ENCODE results near the gene DLL3. TPM values are rescaled to one million over a fixed set of nuclear protein-coding genes. Genes with fewer than 3 reads are reported as not detected.
A peak's percentile ranks its signal among the peaks of the same experiment; 100 is the strongest.

The DLL3 gene
- total and polyA plus RNA-seq, 9 of the 15 experiments (the other 6 are each of a cell fraction or from before 2014, with no cell fraction given): 0.80 to 6.3 (median 1.2) TPM

GRCh38 chr19:39539518-39540332 is 41.0 kb downstream of the DLL3 start, which contains the start of gene EID2 (continued):
- TF ChIP-seq FOXJ3 (CRISPR knock-in tag; IDR thresholded peaks at IDR 0.05) (no peak), ZNF830 (CRISPR knock-in tag; IDR thresholded peaks at IDR 0.05) (no peak), CBX3 (IDR thresholded peaks at IDR 0.05; ENCODE audit: borderline replicate concordance in 1 of 2, low read length in 2 of 2) (peak in 1 of 2 experiments; percentile 26; a peak in 1 of 3 replicates), ERF (CRISPR knock-in tag; IDR thresholded peaks at IDR 0.05) (peak; percentile 88; the same call in 1 of the 2 replicates), ZNF318 (IDR thresholded peaks at IDR 0.05; ENCODE audit: borderline replicate concordance in 1 of 2, low read depth in 1 of 2) (no peak), GATAD2A (IDR thresholded peaks at IDR 0.05) (no peak), PRDM10 (IDR thresholded peaks at IDR 0.05; ENCODE audit: partially characterized antibody) (no peak), KDM2B (CRISPR knock-in tag; IDR thresholded peaks at IDR 0.05) (0 out of 2 replicates have a peak, but pooled peaks have one; percentile 58), MEIS2 (IDR thresholded peaks at IDR 0.05; ENCODE audit: partially characterized antibody) (peak; percentile 92), MAX (CRISPR knock-in tag; IDR thresholded peaks at IDR 0.05) (peak; percentile 52; the same call in 1 of the 2 replicates), JUND (IDR thresholded peaks at IDR 0.05; ENCODE audit: borderline replicate concordance, low read depth, low read length) (peak; percentile 53; the same call in 1 of the 2 replicates), JUND (tag; IDR thresholded peaks at IDR 0.05; ENCODE audit: borderline replicate concordance, low read depth, low read length) (no peak; the same call in 2 of the 3 replicates), CXXC5 (CRISPR knock-in tag; IDR thresholded peaks at IDR 0.05) (peak; percentile 90), MAZ (CRISPR knock-in tag; conservative IDR thresholded peaks at IDR 0.05 in 1 of 2, IDR thresholded peaks at IDR 0.05 in 1 of 2) (peak; percentile 68 to 79), KLF16 (IDR thresholded peaks at IDR 0.05) (peak; percentile 57; the same call in 1 of the 2 replicates)

Measured in K562 (cell line).